H4 (cell line): ENCODE data around the gene MNT. TPM values are rescaled to one million over a fixed set of nuclear protein-coding genes. Genes with fewer than 3 reads are reported as not detected.
"Not testable (repeated sequence)": the region's sequence is repeated elsewhere in the genome, so short reads cannot be mapped to it uniquely, and the experiment has no call there.

Source experiments
- DNase-seq: peaks from one replicate; pipeline ENCODE4 v3.0.0-alpha.2; 2015; ENCODE audit warnings: low spot score
- total RNA-seq: library from RNA; depleted of rRNA; stranded (reverse); fragments of >200 nt; shearing (Covaris generic); gene quantifications from 2 replicates; pipeline ENCODE4 v1.2.3, GENCODE V29; 2014; rRNA removed

The MNT gene
- total RNA-seq, result 0.39 and 1.5 TPM in 2 replicates

GRCh38 chr17:2400877-2401425 is at the start of gene MNT:
Gene MNT (minus strand): TSS chr17:2401060. CDS start chr17:2400712, 348 bp downstream.
- peak; percentile 78 for DNase-seq

GRCh38 chr17:2450016-2450650 is 49.3 kb upstream of the MNT start:
- no peak for DNase-seq

GRCh38 chr17:2449486-2449885 is 48.6 kb upstream of the MNT start:
- DNase-seq, result no peak

GRCh38 chr17:2447479-2447878 is 46.6 kb upstream of the MNT start:
- not testable (repeated sequence) for DNase-seq

- no peak for DNase-seq
Observed at GRCh38 chr17:2445638-2446037, 44.8 kb upstream of the MNT start.

GRCh38 chr17:2444382-2444781 is 43.5 kb upstream of the MNT start:
- DNase-seq, result no peak

- no peak for DNase-seq
Observed at GRCh38 chr17:2442166-2442565, 41.3 kb upstream of the MNT start.

GRCh38 chr17:2440930-2441329 is 40.1 kb upstream of the MNT start:
- no peak for DNase-seq

GRCh38 chr17:2439997-2440396 is 39.1 kb upstream of the MNT start:
- DNase-seq, result peak; percentile 16

GRCh38 chr17:2438823-2439222 is 38.0 kb upstream of the MNT start:
- no peak for DNase-seq

GRCh38 chr17:2436316-2436905 is 35.6 kb upstream of the MNT start:
- DNase-seq, result no peak

GRCh38 chr17:2435862-2436261 is 35.0 kb upstream of the MNT start:
- no peak for DNase-seq

GRCh38 chr17:2435181-2435741 is 34.4 kb upstream of the MNT start:
- no peak for DNase-seq

GRCh38 chr17:2433696-2434095 is 32.8 kb upstream of the MNT start:
- DNase-seq, result no peak

GRCh38 chr17:2427910-2428309 is 27.1 kb upstream of the MNT start:
- no peak for DNase-seq

- DNase-seq, result no peak
Observed at GRCh38 chr17:2427215-2427614, 26.4 kb upstream of the MNT start.

GRCh38 chr17:2423271-2423670 is 22.4 kb upstream of the MNT start:
- no peak for DNase-seq

- DNase-seq, result no peak
Observed at GRCh38 chr17:2421315-2422147, 20.7 kb upstream of the MNT start.

GRCh38 chr17:2420176-2420575 is 19.3 kb upstream of the MNT start:
- no peak for DNase-seq

- no peak for DNase-seq
Observed at GRCh38 chr17:2419486-2419885, 18.6 kb upstream of the MNT start.

- no peak for DNase-seq
Observed at GRCh38 chr17:2418572-2418971, 17.7 kb upstream of the MNT start.

- peak; percentile 57 for DNase-seq
Observed at GRCh38 chr17:2416010-2416734, 15.3 kb upstream of the MNT start.
